ENCODE data around the gene TMEM18. TPM values are rescaled to one million over a fixed set of nuclear protein-coding genes. Genes with fewer than 3 reads are reported as not detected.

TMEM18 gene
- polyA plus RNA-seq, 1 experiment = 40.9 TPM

DNA sequence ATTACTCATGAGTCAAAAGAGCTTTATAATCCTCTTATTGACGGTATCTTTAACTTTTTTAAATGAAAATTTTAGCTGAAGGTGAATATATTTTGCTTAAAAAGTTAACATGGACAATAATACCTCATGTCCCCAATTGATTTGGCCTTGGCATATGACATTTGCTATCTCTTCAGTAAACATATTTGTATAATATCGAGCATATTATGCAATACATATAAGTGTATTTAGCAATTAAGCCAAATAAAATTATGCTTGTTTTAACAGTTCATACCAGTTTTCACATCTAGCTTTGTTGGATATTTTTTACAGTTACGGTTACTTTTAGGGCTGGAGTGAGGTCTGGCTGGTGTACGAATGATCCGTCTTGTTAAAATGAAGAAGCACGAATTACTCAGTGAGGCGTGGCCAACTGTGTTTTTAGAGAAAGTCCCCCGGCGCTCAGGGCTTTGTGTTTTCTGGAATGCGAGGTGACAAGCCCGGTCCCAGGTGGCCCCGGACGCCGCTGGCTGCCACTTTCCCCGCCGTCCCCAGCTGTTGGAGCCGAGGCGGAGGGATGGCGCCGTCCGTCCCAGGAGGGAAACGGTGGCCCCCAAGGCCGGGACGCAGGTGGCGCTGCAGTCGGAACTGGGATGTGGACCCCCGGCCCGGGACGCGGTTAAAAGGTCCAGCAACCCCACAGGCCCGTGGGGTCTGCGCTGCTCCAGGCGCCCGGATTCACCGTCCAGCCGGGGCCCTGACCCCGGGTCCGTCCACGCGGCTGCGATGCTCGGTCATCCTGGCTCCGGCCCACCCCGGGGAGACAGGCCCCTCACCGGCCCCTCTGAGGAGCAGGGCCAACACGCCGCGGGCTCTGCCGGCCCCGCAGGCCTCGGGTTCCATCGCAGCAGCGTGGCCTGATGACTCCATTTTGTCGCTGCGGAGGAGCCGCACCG lies 41.3 kb downstream of the TMEM18 start:
- ChIA-PET CTCF (interaction anchor here (0.8 to 1.3 kb wide), 2 partner anchors 32 to 34 kb away, joined by 3 to 6 read pairs; no protein-coding TSS in a partner anchor), POLR2A (no interaction called here)
- H3K9me3 ChIP-seq (ENCODE audit: control insufficient read depth, insufficient read depth, low read length) = peaks cover 10% of the 10 kb centered on the region
- TF ChIP-seq, protein P1, sequence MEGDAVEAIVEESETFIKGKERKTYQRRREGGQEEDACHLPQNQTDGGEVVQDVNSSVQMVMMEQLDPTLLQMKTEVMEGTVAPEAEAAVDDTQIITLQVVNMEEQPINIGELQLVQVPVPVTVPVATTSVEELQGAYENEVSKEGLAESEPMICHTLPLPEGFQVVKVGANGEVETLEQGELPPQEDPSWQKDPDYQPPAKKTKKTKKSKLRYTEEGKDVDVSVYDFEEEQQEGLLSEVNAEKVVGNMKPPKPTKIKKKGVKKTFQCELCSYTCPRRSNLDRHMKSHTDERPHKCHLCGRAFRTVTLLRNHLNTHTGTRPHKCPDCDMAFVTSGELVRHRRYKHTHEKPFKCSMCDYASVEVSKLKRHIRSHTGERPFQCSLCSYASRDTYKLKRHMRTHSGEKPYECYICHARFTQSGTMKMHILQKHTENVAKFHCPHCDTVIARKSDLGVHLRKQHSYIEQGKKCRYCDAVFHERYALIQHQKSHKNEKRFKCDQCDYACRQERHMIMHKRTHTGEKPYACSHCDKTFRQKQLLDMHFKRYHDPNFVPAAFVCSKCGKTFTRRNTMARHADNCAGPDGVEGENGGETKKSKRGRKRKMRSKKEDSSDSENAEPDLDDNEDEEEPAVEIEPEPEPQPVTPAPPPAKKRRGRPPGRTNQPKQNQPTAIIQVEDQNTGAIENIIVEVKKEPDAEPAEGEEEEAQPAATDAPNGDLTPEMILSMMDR (IDR thresholded peaks at IDR 0.05; ENCODE audit: low read depth, low read length) = no peak
- no peaks in the 10 kb centered on the region for H3K27me3 ChIP-seq (ENCODE audit: control insufficient read depth, insufficient read depth, low read length)
- H3K27ac ChIP-seq (ENCODE audit: low read depth, low read length) = no peak overlapping the region
- no peak for DNase-seq (ENCODE audit: low read depth, low spot score)
- no peak overlapping the region for H3K4me3 ChIP-seq (ENCODE audit: low read depth, low read length)

DNA sequence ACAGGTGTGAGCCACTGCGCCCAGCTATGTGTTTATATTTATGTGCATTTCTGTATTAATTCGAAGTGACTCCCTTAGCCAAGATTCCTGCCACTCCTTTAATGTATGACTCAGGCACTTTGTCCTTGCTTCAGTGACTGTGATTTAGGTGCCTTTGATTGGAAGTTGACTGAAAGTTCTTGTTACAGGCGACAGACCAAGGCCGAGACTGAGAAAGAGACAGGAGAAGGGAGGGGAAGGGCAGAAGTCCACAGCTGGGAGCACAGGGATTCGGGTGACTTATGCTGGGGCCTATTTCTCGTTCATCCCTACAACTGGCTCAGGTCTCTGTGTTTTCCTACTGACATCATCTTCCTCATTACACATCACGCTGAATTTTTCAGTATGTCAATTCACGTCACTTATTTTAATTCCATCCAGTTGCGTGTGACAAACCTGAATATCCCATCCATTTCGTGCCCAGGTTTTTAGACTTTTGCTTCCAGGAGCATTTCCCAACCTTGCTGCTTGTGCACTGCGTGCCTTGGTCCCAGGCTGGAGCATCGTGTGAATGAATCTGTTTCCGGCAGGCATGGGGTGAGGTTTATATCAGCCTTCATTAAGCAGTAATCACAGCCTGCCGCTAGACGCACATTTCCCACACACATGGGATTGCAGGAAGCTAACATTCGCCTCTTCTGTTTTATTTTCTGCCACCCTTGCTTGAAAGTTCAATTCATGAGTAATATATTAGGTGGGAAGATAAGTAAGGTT lies 42.4 kb downstream of the TMEM18 start:
- no peak overlapping the region for H3K27ac ChIP-seq (ENCODE audit: low read depth, low read length)
- ChIA-PET POLR2A (no interaction called here), CTCF (interaction anchor here (0.8 kb wide), 1 partner anchor 33 kb away, joined by 3 read pairs; no protein-coding TSS in a partner anchor)
- H3K27me3 ChIP-seq (ENCODE audit: control insufficient read depth, insufficient read depth, low read length) = no peaks in the 10 kb centered on the region
- TF ChIP-seq, protein P1 (IDR thresholded peaks at IDR 0.05; ENCODE audit: low read depth, low read length) = no peak
- H3K4me3 ChIP-seq (ENCODE audit: low read depth, low read length) = no peak overlapping the region
- H3K9me3 ChIP-seq (ENCODE audit: control insufficient read depth, insufficient read depth, low read length) = peaks cover 10% of the 10 kb centered on the region
- DNase-seq (ENCODE audit: low read depth, low spot score) = no peak

DNA sequence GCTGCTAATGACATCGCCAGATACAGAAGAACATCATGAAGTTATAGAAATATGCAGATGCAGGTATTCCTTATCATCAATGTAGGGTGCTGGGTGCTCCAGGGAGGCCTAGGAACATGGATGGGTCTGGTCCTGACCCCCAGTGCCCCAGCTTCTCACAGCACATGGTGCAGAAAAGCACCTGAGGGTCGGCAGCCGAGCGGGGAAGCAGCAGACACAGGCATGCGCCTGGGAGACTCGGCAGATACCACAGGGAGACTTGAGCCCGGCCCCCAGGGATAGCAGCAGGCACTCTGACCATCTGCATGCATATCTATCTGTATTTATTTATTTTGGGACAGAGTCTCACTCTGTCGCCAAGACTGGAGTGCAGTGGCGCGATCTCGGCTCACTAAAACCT lies 43.2 kb downstream of the TMEM18 start:
- no peak for DNase-seq (ENCODE audit: low read depth, low spot score)
- TF ChIP-seq, protein P1 (IDR thresholded peaks at IDR 0.05; ENCODE audit: low read depth, low read length) = no peak
- Histone ChIP-seq H3K9me3 (ENCODE audit: control insufficient read depth, insufficient read depth, low read length) (peaks cover 10% of the 10 kb centered on the region), H3K27me3 (ENCODE audit: control insufficient read depth, insufficient read depth, low read length) (no peaks in the 10 kb centered on the region), H3K4me3 (ENCODE audit: low read depth, low read length) (no peak overlapping the region), H3K27ac (ENCODE audit: low read depth, low read length) (no peak overlapping the region)
- CTCF ChIA-PET = no interaction called here
- POLR2A ChIA-PET = no interaction called here

DNA sequence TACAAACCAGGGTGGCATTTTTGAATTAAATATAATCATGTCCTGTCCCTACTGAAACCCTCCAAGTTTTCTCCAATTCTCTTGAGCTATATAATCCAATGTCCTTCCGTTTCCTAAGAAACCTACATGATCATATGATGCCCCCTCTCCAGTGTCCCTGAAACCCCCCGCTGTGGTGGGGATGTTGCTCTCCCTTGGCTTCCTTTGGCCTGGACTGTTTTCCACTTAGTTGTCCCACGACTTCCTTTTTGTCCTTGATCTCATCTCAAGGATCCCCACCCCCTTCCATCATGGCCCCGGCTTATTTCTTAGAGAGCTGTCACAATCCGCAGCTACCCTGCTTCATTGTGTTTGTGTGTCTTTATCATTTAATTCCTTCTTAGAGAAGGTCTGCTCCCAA lies 43.8 kb downstream of the TMEM18 start:
- Histone ChIP-seq H3K27ac (ENCODE audit: low read depth, low read length) (no peak overlapping the region), H3K27me3 (ENCODE audit: control insufficient read depth, insufficient read depth, low read length) (no peaks in the 10 kb centered on the region), H3K4me3 (ENCODE audit: low read depth, low read length) (no peak overlapping the region), H3K9me3 (ENCODE audit: control insufficient read depth, insufficient read depth, low read length) (peaks cover 15% of the 10 kb centered on the region)
- ChIA-PET CTCF (no interaction called here), POLR2A (no interaction called here)
- no peak for DNase-seq (ENCODE audit: low read depth, low spot score)
- TF ChIP-seq, protein P1 (IDR thresholded peaks at IDR 0.05; ENCODE audit: low read depth, low read length) = no peak

DNA sequence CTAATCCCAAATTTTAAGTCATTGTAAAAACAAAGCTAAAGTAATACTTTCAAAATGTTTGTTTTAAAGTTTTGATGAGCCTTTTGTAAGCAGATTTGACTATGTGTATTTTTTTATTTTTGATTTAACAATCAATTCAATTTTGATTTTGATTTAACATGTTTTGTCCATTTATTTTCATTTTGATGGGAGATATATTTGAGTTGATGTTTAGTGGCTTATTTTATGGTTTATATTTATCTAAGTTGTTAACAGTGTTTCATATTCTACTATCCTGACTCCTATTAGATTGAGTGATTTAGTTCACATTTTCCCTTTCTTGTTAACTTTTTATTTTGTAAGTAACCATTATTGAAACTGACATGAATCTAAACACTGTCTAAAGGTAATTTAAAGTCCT lies 44.7 kb downstream of the TMEM18 start:
- Histone ChIP-seq H3K27ac (ENCODE audit: low read depth, low read length) (no peak overlapping the region), H3K9me3 (ENCODE audit: control insufficient read depth, insufficient read depth, low read length) (peaks cover 18% of the 10 kb centered on the region), H3K27me3 (ENCODE audit: control insufficient read depth, insufficient read depth, low read length) (no peaks in the 10 kb centered on the region), H3K4me3 (ENCODE audit: low read depth, low read length) (no peak overlapping the region)
- ChIA-PET CTCF (no interaction called here), POLR2A (no interaction called here)
- TF ChIP-seq, protein P1 (IDR thresholded peaks at IDR 0.05; ENCODE audit: low read depth, low read length) = no peak
- no peak for DNase-seq (ENCODE audit: low read depth, low spot score)

Data from AG04450 (cell line).